AG09309 (cell line): ENCODE measurements around the gene KRT31.
"Not testable (repeated sequence)": the region's sequence is repeated elsewhere in the genome, so short reads cannot be mapped to it uniquely, and the experiment has no call there.

Experiments
- DNase-seq: peaks from one replicate; pipeline ENCODE4 v3.0.0-alpha.2; 2010; ENCODE audit warnings: low read depth
- H3K4me3 ChIP-seq: 2 replicates; pipeline ENCODE4 v1.5.1; 2011; ENCODE audit warnings: mild to moderate bottlenecking, low read depth, low read length, moderate library complexity; ENCODE audit not compliant: control insufficient read depth
- CTCF ChIP-seq: IDR thresholded peaks from 2 replicates; pipeline ENCODE4 v1.5.1; 2011; ENCODE audit warnings: mild to moderate bottlenecking, low read depth, low read length, inconsistent platforms; ENCODE audit not compliant: insufficient read depth, control insufficient read depth; ENCODE audit errors: missing control alignments

Gene KRT31

GRCh38 chr17:41366070-41366469 lies 31.3 kb downstream of the KRT31 start:
- H3K4me3 ChIP-seq = no peak overlapping the region
- no peak for DNase-seq
- TF ChIP-seq CTCF = no peak

DNA sequence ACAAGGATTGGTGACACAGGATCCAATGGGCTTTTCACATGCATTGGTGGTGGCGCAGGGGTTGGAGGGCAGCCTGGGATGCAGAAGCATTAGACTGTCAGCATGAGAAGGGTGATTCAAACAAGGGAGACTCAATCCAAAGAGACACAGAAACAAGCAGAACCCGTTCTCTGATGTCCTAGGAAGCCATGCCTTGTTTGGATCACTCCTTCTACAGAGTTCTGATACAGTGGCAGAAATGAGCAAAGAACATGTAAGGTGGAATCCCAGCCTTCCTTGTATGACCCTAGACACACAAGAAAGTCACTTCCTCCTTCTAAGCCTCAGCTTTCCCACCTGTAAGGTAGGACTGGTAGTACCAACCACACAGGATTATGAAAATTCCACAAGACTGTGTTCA lies 33.5 kb downstream of the KRT31 start:
- H3K4me3 ChIP-seq = no peak overlapping the region
- no peak for TF ChIP-seq CTCF
- no peak for DNase-seq

DNA sequence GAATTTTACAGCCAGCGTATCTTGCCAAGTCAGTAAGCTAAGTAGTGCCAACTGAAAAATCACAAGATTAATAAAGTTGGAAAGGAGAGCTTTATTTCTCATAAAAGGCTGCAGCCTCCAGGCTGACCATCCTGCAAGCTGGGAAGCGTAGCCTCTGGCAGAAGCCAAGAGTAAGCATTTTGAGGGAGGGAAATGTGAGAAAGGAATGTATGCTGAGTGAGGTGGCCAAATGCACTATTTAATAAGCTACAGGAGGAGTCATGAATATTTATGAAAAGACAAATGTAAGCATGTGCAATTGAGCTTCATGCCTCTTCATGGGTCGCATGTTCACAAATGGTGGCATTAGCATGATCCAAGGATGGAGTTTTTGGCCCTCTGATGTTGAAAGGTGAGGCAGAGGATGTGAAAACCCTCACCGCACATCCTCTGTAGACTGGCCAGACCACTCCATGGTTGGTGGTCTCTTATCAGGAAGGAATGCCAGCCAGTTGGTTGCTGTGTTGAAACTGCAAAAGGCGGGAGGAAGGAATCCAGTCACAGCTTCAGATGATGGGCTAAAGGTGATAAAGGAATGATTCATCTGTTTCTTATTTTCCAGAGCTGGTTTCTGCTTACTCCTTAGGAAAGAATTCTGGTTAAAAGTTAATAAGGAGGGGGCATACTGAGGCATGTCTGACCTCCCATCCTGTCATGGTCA lies 37.0 kb downstream of the KRT31 start:
- no peak overlapping the region for H3K4me3 ChIP-seq
- DNase-seq = peak; percentile 72
- no peak for TF ChIP-seq CTCF

- H3K4me3 ChIP-seq = no peak overlapping the region
- DNase-seq = no peak
- no peak for TF ChIP-seq CTCF
Observed at GRCh38 chr17:41354536-41354935, 42.9 kb downstream of the KRT31 start.

- TF ChIP-seq CTCF = no peak
- H3K4me3 ChIP-seq = no peak overlapping the region
- no peak for DNase-seq
Observed at GRCh38 chr17:41352597-41353366, 44.6 kb downstream of the KRT31 start.

- no peak for DNase-seq
- no peak overlapping the region for H3K4me3 ChIP-seq
- no peak for TF ChIP-seq CTCF
Observed at GRCh38 chr17:41351177-41351576, 46.2 kb downstream of the KRT31 start.

DNA sequence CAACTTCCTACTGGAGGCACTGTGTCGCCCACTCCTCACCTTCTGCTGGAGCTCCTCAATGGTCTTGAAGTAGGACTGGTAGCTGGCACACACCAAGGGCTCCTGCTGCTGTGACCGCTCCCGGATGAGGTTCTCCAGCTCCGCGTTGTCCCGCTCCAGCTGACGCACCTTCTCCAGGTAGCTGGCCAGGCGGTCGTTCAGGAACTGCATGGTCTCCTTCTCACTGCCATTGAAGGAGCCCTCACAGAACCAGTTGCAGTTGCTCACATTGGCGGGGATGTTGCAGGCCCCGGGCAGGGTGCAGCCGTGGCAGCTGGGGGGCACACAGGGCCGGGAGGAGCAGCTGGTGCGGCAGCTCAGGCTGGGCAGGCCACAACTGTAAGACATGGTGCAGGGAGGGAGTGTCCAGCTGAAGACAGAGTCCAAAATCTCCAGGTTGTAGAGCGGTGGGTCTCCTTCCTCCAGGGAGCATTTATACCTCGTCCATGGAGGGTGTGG lies 47.0 kb downstream of the KRT31 start, which contains the start of gene KRT33A:
Gene KRT33A, minus strand, starts transcription at position 448 of the 498 bp plus-strand sequence. Its CDS starts 61 bp downstream, at position 387.
- DNase-seq, H3K4me3 ChIP-seq: not testable (repeated sequence)
